HG02938 (cell line): Measurements from ENCODE around the gene RGS19.

Source experiments
- ATAC-seq: cut with Tn5 transposase; IDR thresholded peaks from one replicate; pipeline ENCODE4 v1.9.1; 2021; ENCODE audit warnings: mild to moderate bottlenecking, moderate library complexity; ENCODE audit not compliant: unreplicated experiment

RGS19 gene

GRCh38 chr20:64037498-64038213 lies 41.7 kb downstream of the RGS19 start:
- no peak for ATAC-seq

- ATAC-seq, result no peak
Measured at GRCh38 chr20:64037199-64037497, 42.2 kb downstream of the RGS19 start.

- no peak for ATAC-seq
Measured at GRCh38 chr20:64036346-64037198, 42.7 kb downstream of the RGS19 start.

- ATAC-seq, result no peak
Measured at GRCh38 chr20:64035933-64036345, 43.4 kb downstream of the RGS19 start, which contains the start of gene C20orf204. TSS of gene C20orf204 (plus strand) at chr20:64036182. CDS start at chr20:64036324, 142 bp downstream.

GRCh38 chr20:64035066-64035932 lies 44.0 kb downstream of the RGS19 start:
- no peak for ATAC-seq

- ATAC-seq, result no peak
Measured at GRCh38 chr20:64033981-64034493, 45.3 kb downstream of the RGS19 start.

GRCh38 chr20:64032706-64033624 lies 46.4 kb downstream of the RGS19 start:
- ATAC-seq, result no peak

- ATAC-seq, result no peak
Measured at GRCh38 chr20:64031822-64032314, 47.5 kb downstream of the RGS19 start.

GRCh38 chr20:64030371-64031134 lies 48.8 kb downstream of the RGS19 start:
- no peak for ATAC-seq

- no peak for ATAC-seq
Measured at GRCh38 chr20:64029293-64030117, 49.8 kb downstream of the RGS19 start.

GRCh38 chr20:64027981-64028685 lies 51.2 kb downstream of the RGS19 start:
- ATAC-seq, result no peak

- no peak for ATAC-seq
Measured at GRCh38 chr20:64025826-64026412, 53.4 kb downstream of the RGS19 start.

GRCh38 chr20:64025101-64025825 lies 54.1 kb downstream of the RGS19 start:
- no peak for ATAC-seq

GRCh38 chr20:64024141-64024990 lies 55.0 kb downstream of the RGS19 start:
- no peak for ATAC-seq

GRCh38 chr20:64023361-64024140 lies 55.8 kb downstream of the RGS19 start:
- no peak for ATAC-seq
